H9 (cell line): ENCODE measurements around the gene MRAS. TPM values are rescaled to one million over a fixed set of nuclear protein-coding genes. Genes with fewer than 3 reads are reported as not detected.
A peak's percentile ranks its signal among the peaks of the same experiment; 100 is the strongest.

ENCODE experiments used
- DNase-seq: peaks from one replicate; pipeline ENCODE4 v3.0.0-alpha.2; 2017
- H2AFZ ChIP-seq: one replicate; pipeline ENCODE4 v1.6.1; 2013; ENCODE audit warnings: mild to moderate bottlenecking, low read length, control low read depth, moderate library complexity
- H2AK5ac ChIP-seq: 2 replicates; pipeline ENCODE4 v1.6.1; 2013; ENCODE audit warnings: low read length, control low read depth, mixed read lengths; ENCODE audit not compliant: insufficient read length
- H2BK120ac ChIP-seq: one replicate; pipeline ENCODE4 v1.6.1; 2013; ENCODE audit warnings: low read depth, mild to moderate bottlenecking, low read length, control low read depth, inconsistent platforms; ENCODE audit not compliant: poor library complexity, severe bottlenecking
- H2BK12ac ChIP-seq: 2 replicates; pipeline ENCODE4 v1.6.1; 2013; ENCODE audit warnings: low read length, control low read depth, mixed read lengths, low read depth; ENCODE audit not compliant: insufficient read length
- H2BK15ac ChIP-seq: 2 replicates; pipeline ENCODE4 v1.6.1; 2013; ENCODE audit warnings: low read depth, low read length, control low read depth
- H2BK20ac ChIP-seq: one replicate; pipeline ENCODE4 v1.6.1; 2013; ENCODE audit warnings: low read depth, mild to moderate bottlenecking, low read length, control low read depth, inconsistent platforms; ENCODE audit not compliant: poor library complexity, severe bottlenecking
- H2BK5ac ChIP-seq: 2 replicates; pipeline ENCODE4 v1.6.1; 2013; ENCODE audit warnings: low read length, control low read depth, mixed read lengths; ENCODE audit not compliant: insufficient read length
- H3K14ac ChIP-seq: 2 replicates; pipeline ENCODE4 v1.6.1; 2013; ENCODE audit warnings: low read length, control low read depth; ENCODE audit not compliant: insufficient read depth
- H3K18ac ChIP-seq: 2 replicates; pipeline ENCODE4 v1.6.1; 2013; ENCODE audit warnings: low read depth, mild to moderate bottlenecking, mixed read lengths, low read length, control low read depth; ENCODE audit not compliant: insufficient read length
- H3K23ac ChIP-seq: 2 replicates; pipeline ENCODE4 v1.6.1; 2013; ENCODE audit warnings: low read length, control low read depth, mixed read lengths, low read depth; ENCODE audit not compliant: insufficient read length
- H3K23me2 ChIP-seq: 2 replicates; pipeline ENCODE4 v1.6.1; 2013; ENCODE audit warnings: low read depth, mild to moderate bottlenecking, mixed read lengths, low read length, control low read depth; ENCODE audit not compliant: insufficient read length, poor library complexity, severe bottlenecking
- H3K27ac ChIP-seq: 2 replicates; pipeline ENCODE4 v1.5.1; 2013; ENCODE audit warnings: low read length, control low read depth, mixed read lengths, low read depth; ENCODE audit not compliant: insufficient read length
- H3K27me3 ChIP-seq: 2 replicates; pipeline ENCODE4 v1.6.1; 2013; ENCODE audit warnings: low read length, control low read depth, inconsistent platforms; ENCODE audit not compliant: insufficient read depth
- H3K4ac ChIP-seq: 2 replicates; pipeline ENCODE4 v1.6.1; 2013; ENCODE audit warnings: low read depth, mild to moderate bottlenecking, control low read depth, inconsistent platforms, low read length, moderate library complexity
- H3K4me1 ChIP-seq: 2 replicates; pipeline ENCODE4 v1.6.1; 2013; ENCODE audit warnings: low read length, control low read depth, inconsistent platforms; ENCODE audit not compliant: insufficient read depth
- H3K4me2 ChIP-seq: 2 replicates; pipeline ENCODE4 v1.6.1; 2013; ENCODE audit warnings: low read length, control low read depth, mixed read lengths; ENCODE audit not compliant: insufficient read length, insufficient read depth
- H3K56ac ChIP-seq: 2 replicates; pipeline ENCODE4 v1.6.1; 2013; ENCODE audit warnings: low read depth, mild to moderate bottlenecking, mixed read lengths, low read length, control low read depth; ENCODE audit not compliant: insufficient read length
- H3K79me1 ChIP-seq: 2 replicates; pipeline ENCODE4 v1.6.1; 2013; ENCODE audit warnings: low read depth, mild to moderate bottlenecking, moderate library complexity, low read length, control low read depth, inconsistent platforms; ENCODE audit not compliant: insufficient read depth, poor library complexity, severe bottlenecking
- H3K79me2 ChIP-seq: 2 replicates; pipeline ENCODE4 v1.6.1; 2013; ENCODE audit warnings: low read length, control low read depth, inconsistent platforms; ENCODE audit not compliant: insufficient read depth
- H3K9ac ChIP-seq: 2 replicates; pipeline ENCODE4 v1.6.1; 2013; ENCODE audit warnings: low read length, control low read depth, mixed read lengths; ENCODE audit not compliant: insufficient read length; ENCODE audit errors: extremely low read depth
- H3K9me3 ChIP-seq: one replicate; pipeline ENCODE4 v1.6.1; 2013; ENCODE audit warnings: low read depth, low read length, inconsistent platforms; ENCODE audit not compliant: control insufficient read depth
- H3T11ph ChIP-seq: one replicate; pipeline ENCODE4 v1.6.1; 2013; ENCODE audit warnings: mild to moderate bottlenecking, low read length, control low read depth, inconsistent platforms
- H4K20me1 ChIP-seq: one replicate; pipeline ENCODE4 v1.6.1; 2013; ENCODE audit not compliant: control insufficient read depth, insufficient read length, insufficient read depth
- H4K5ac ChIP-seq: 2 replicates; pipeline ENCODE4 v1.6.1; 2013; ENCODE audit warnings: low read depth, mild to moderate bottlenecking, mixed read lengths, low read length, control low read depth; ENCODE audit not compliant: insufficient read length
- H4K8ac ChIP-seq: replicated peaks from 2 replicates; pipeline ENCODE4 v1.6.1; 2013; ENCODE audit warnings: low read length, control low read depth, mixed read lengths, low read depth; ENCODE audit not compliant: insufficient read length
- H4K91ac ChIP-seq: 2 replicates; pipeline ENCODE4 v1.6.1; 2013; ENCODE audit warnings: low read depth, mild to moderate bottlenecking, moderate library complexity, mixed read lengths, low read length, control low read depth; ENCODE audit not compliant: insufficient read length
- H3K27ac Mint-ChIP-seq, 3 experiments: 2 replicates in 2 of 3; 3 replicates in 1 of 3; pipeline ENCODE4 v1.8.0; 2020 to 2021; ENCODE audit warnings: mixed read lengths in 3 of 3, mild to moderate bottlenecking in 1 of 3, moderate library complexity in 1 of 3
- H3K27me3 Mint-ChIP-seq: 2 replicates; pipeline ENCODE4 v1.8.0; 2021; ENCODE audit warnings: low read depth, mild to moderate bottlenecking, moderate library complexity, mixed read lengths
- H3K36me3 Mint-ChIP-seq, 3 experiments: 2 replicates in 2 of 3; 3 replicates in 1 of 3; pipeline ENCODE4 v1.8.0; 2020 to 2021; ENCODE audit warnings: low read depth in 3 of 3, mixed read lengths in 3 of 3; ENCODE audit not compliant: insufficient read depth in 1 of 3
- H3K4me1 Mint-ChIP-seq, 2 experiments: 2 replicates each; pipeline ENCODE4 v1.8.0; 2020; ENCODE audit warnings: mixed read lengths in 2 of 2
- H3K4me3 Mint-ChIP-seq, 2 experiments: 2 replicates in 1 of 2; 3 replicates in 1 of 2; pipeline ENCODE4 v1.8.0; 2020 to 2021; ENCODE audit warnings: mild to moderate bottlenecking in 2 of 2, mixed read lengths in 2 of 2, moderate library complexity in 1 of 2
- H3K9me3 Mint-ChIP-seq, 2 experiments: 2 replicates in 1 of 2; 3 replicates in 1 of 2; pipeline ENCODE4 v1.8.0; 2020; ENCODE audit warnings: mild to moderate bottlenecking in 2 of 2, mixed read lengths in 2 of 2, moderate library complexity in 1 of 2
- CTCF ChIP-seq: fragments of 200-600 bp; sonication (generic); conservative IDR thresholded peaks from 3 replicates; pipeline ENCODE4 v1.8.0; 2021; ENCODE audit warnings: antibody characterized with exemption, mild to moderate bottlenecking
- WGBS: extraction: QIAGEN DNeasy Blood & Tissue Kit; methylation state at CpG from one replicate; pipeline ENCODE4 v1.1.7; 2013; ENCODE audit warnings: missing lambda C conversion rate, low lambda C conversion rate, mixed read lengths; ENCODE audit not compliant: insufficient read length; ENCODE audit errors: extremely low coverage; 5-methylcytosine and 5-hydroxymethylcytosine counted together
- total RNA-seq: library from RNA; stranded (reverse); gene quantifications from 2 replicates; pipeline ENCODE4 v1.2.1, GENCODE V29; 2021

MRAS gene
- total RNA-seq, 1 experiment from 2014 or later: 10.9 TPM

- H3K4me2 ChIP-seq: no peak overlapping the region
- H3K23ac ChIP-seq: no peak overlapping the region
- no peak overlapping the region for H4K8ac ChIP-seq
- H2BK5ac ChIP-seq: no peak overlapping the region
- peaks cover 10 to 11% of the 10 kb centered on the region in 2 experiments; a peak in 4 of 5 replicates for H3K9me3 Mint-ChIP-seq
- peaks cover 14% of the 10 kb centered on the region for H3K23me2 ChIP-seq
- H3K56ac ChIP-seq: no peak overlapping the region
- no peak overlapping the region for H3K27ac ChIP-seq
- H3K18ac ChIP-seq: no peak overlapping the region
- H3K79me2 ChIP-seq: no peaks in the 10 kb centered on the region
- no peak overlapping the region for H3K4ac ChIP-seq
- WGBS: no CpG with 5 or more reads among the region's 6 CpGs
- no peak overlapping the region for H3K9ac ChIP-seq
- H2BK120ac ChIP-seq: no peak overlapping the region
- H3K27me3 Mint-ChIP-seq: peaks cover 55% of the 10 kb centered on the region
- no peak overlapping the region for H2BK12ac ChIP-seq
- no peak overlapping the region for H3K14ac ChIP-seq
- no peak overlapping the region for H4K5ac ChIP-seq
- no peak overlapping the region for H3T11ph ChIP-seq
- no peak overlapping the region for H2BK20ac ChIP-seq
- H2AFZ ChIP-seq: no peak overlapping the region
- H2BK15ac ChIP-seq: no peak overlapping the region
- H3K4me1 Mint-ChIP-seq: peaks cover 16 to 21% of the 10 kb centered on the region in 2 experiments
- H3K79me1 ChIP-seq: no peaks in the 10 kb centered on the region
- H4K91ac ChIP-seq: no peak overlapping the region
- H3K4me3 Mint-ChIP-seq: no peak overlapping the region; a peak in 1 of 5 replicates
- no peaks in the 10 kb centered on the region for H3K9me3 ChIP-seq
- H2AK5ac ChIP-seq: no peak overlapping the region
- peak; percentile 23; the same call in 2 of the 3 replicates for TF ChIP-seq CTCF
- H3K27ac Mint-ChIP-seq: peak overlapping the region in 1 of 3 experiments; percentile 24; a peak in 2 of 7 replicates
- no peaks in the 10 kb centered on the region for H4K20me1 ChIP-seq
- H3K4me1 ChIP-seq: no peaks in the 10 kb centered on the region
- H3K36me3 Mint-ChIP-seq: peaks cover 0 to 10% (median 8%) of the 10 kb centered on the region in 3 experiments; a peak in 3 of 7 replicates
- peaks cover 8% of the 10 kb centered on the region; the same call in 1 of the 2 replicates for H3K27me3 ChIP-seq
- DNase-seq: peak; percentile 32
Measured at GRCh38 chr3:138437281-138437680, 88.9 kb downstream of the MRAS start.
